HepG2 (cell line): ENCODE measurements around the gene FAM120B. TPM values are rescaled to one million over a fixed set of nuclear protein-coding genes. Genes with fewer than 3 reads are reported as not detected.

Experiments used
- POGZ ChIP-seq: sonication (generic); formaldehyde crosslinking; IDR thresholded peaks from 2 replicates; pipeline ENCODE4 v1.4.0; 2020; ENCODE audit warnings: mild to moderate bottlenecking, missing genetic modification reagents
- ZNF142 ChIP-seq: sonication (generic); formaldehyde crosslinking; IDR thresholded peaks from 2 replicates; pipeline ENCODE4 v1.4.0; 2020; ENCODE audit warnings: missing genetic modification reagents
- ZNF660 ChIP-seq: sonication (generic); formaldehyde crosslinking; IDR thresholded peaks from 2 replicates; pipeline ENCODE4 v1.5.1; 2020; ENCODE audit warnings: mild to moderate bottlenecking, low read depth, missing genetic modification reagents, borderline replicate concordance
- polyA plus RNA-seq, 8 experiments: library from polyadenylated mRNA; depleted of rRNA in 3 of 8; stranded (reverse) in 7 of 8; unstranded in 1 of 8; fragments of >200 nt; fragmentation: Illumina TruSeq in 4 of 8; extraction: Trizol in 4 of 8; gene quantifications; 2 replicates each; pipeline versions ENCODE4 v1.2.1 to v1.2.3, GENCODE V29; 2011 to 2016; ENCODE audit warnings: low read depth in 4 of 8, missing spikeins in 1 of 8, mixed read lengths in 1 of 8; ENCODE audit not compliant: insufficient read depth in 1 of 8
- total RNA-seq, 5 experiments: library from RNA; depleted of rRNA; stranded (reverse); fragments of >200 nt; fragmentation: Illumina TruSeq; extraction: Trizol; gene quantifications; 2 replicates each; pipeline ENCODE4 v1.2.3, GENCODE V29; 2016; ENCODE audit warnings: low read depth in 1 of 5
- TF ChIP-seq, protein P1 (sequence below): sonication (generic); formaldehyde crosslinking; IDR thresholded peaks from 2 replicates; pipeline ENCODE4 v1.4.0; 2020; ENCODE audit warnings: missing genetic modification reagents

The FAM120B gene
- total and polyA plus RNA-seq, 2 of the 13 experiments (the other 11 are each of a cell fraction or from before 2014, with no cell fraction given), result 9.2 to 10.7 TPM

GRCh38 chr6:170281331-170282292 is 24.9 kb upstream of the FAM120B start (continued):
- TF ChIP-seq, protein P1, sequence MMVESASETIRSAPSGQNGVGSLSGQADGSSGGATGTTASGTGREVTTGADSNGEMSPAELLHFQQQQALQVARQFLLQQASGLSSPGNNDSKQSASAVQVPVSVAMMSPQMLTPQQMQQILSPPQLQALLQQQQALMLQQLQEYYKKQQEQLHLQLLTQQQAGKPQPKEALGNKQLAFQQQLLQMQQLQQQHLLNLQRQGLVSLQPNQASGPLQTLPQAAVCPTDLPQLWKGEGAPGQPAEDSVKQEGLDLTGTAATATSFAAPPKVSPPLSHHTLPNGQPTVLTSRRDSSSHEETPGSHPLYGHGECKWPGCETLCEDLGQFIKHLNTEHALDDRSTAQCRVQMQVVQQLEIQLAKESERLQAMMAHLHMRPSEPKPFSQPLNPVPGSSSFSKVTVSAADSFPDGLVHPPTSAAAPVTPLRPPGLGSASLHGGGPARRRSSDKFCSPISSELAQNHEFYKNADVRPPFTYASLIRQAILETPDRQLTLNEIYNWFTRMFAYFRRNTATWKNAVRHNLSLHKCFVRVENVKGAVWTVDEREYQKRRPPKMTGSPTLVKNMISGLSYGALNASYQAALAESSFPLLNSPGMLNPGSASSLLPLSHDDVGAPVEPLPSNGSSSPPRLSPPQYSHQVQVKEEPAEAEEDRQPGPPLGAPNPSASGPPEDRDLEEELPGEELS (CRISPR knock-in tag), result no peak
- no peak for TF ChIP-seq POGZ (CRISPR knock-in tag)
- TF ChIP-seq ZNF142 (CRISPR knock-in tag), result no peak
- TF ChIP-seq ZNF660 (CRISPR knock-in tag), result no peak
